IPS DF 4.7 (cell line): ENCODE measurements around the gene AP2B1.

Experiments
- DNase-seq: peaks from one replicate; pipeline ENCODE4 v3.0.0-alpha.2; 2013; ENCODE audit warnings: low spot score; ENCODE audit errors: extremely low read depth

Gene AP2B1

GRCh38 chr17:35769895-35770486, 182.9 kb downstream of the AP2B1 start:
- DNase-seq, result no peak

- no peak for DNase-seq
These were observed 186.0 kb downstream of the AP2B1 start for GRCh38 chr17:35773129-35773528.

- no peak for DNase-seq
These were observed 186.7 kb downstream of the AP2B1 start for GRCh38 chr17:35773679-35774425.

- DNase-seq, result no peak
These were observed 187.4 kb downstream of the AP2B1 start for GRCh38 chr17:35774499-35774898.

- DNase-seq, result no peak
These were observed 187.9 kb downstream of the AP2B1 start for GRCh38 chr17:35775039-35775438.

GRCh38 chr17:35775583-35775982, 188.5 kb downstream of the AP2B1 start:
- DNase-seq, result no peak
